Astrocyte (in vitro differentiated cells and primary cell): ENCODE measurements around the gene AIDA. TPM values are rescaled to one million over a fixed set of nuclear protein-coding genes. Genes with fewer than 3 reads are reported as not detected.

Experiments used
- DNase-seq: peaks from one replicate; pipeline ENCODE4 v3.0.0-alpha.2; 2010; ENCODE audit warnings: low read depth
- FAIRE-seq: peaks from 2 replicates; lab custom pipeline; 2011; peaks lifted over from hg19 to GRCh38; lab: Jason Lieb, UNC
- H2AFZ ChIP-seq: 2 replicates; pipeline ENCODE4 v1.6.0; 2012; ENCODE audit warnings: low read depth, low read length, inconsistent platforms
- H3K27ac ChIP-seq: 2 replicates; pipeline ENCODE4 v1.5.1; 2011; ENCODE audit warnings: low read depth, low read length, inconsistent platforms
- H3K27me3 ChIP-seq: 2 replicates; pipeline ENCODE4 v1.6.0; 2011; ENCODE audit warnings: low read length, inconsistent platforms; ENCODE audit not compliant: insufficient read depth
- H3K36me3 ChIP-seq: 2 replicates; pipeline ENCODE4 v1.5.1; 2011; ENCODE audit warnings: low read length, inconsistent platforms; ENCODE audit not compliant: insufficient read depth
- H3K4me1 ChIP-seq: 2 replicates; pipeline ENCODE4 v1.5.1; 2011; ENCODE audit warnings: low read length, inconsistent platforms; ENCODE audit not compliant: insufficient read depth
- H3K4me2 ChIP-seq: 2 replicates; pipeline ENCODE4 v1.6.0; 2012; ENCODE audit warnings: low read length, inconsistent platforms
- H3K4me3 ChIP-seq: 2 replicates; pipeline ENCODE4 v1.5.1; 2011; ENCODE audit warnings: low read depth, mild to moderate bottlenecking, low read length, inconsistent platforms; ENCODE audit not compliant: insufficient read depth
- H3K79me2 ChIP-seq: 2 replicates; pipeline ENCODE4 v1.6.0; 2012; ENCODE audit warnings: mild to moderate bottlenecking, low read length, inconsistent platforms; ENCODE audit not compliant: insufficient read depth
- H3K9ac ChIP-seq: 2 replicates; pipeline ENCODE4 v1.6.0; 2012; ENCODE audit warnings: mild to moderate bottlenecking, low read length, inconsistent platforms
- H3K9me3 ChIP-seq: 2 replicates; pipeline ENCODE4 v1.5.1; 2012; ENCODE audit warnings: low read depth, mild to moderate bottlenecking, low read length, inconsistent platforms; ENCODE audit not compliant: insufficient read depth
- H4K20me1 ChIP-seq: 2 replicates; pipeline ENCODE4 v1.6.0; 2012; ENCODE audit warnings: low read length, inconsistent platforms; ENCODE audit not compliant: insufficient read depth
- H3K27ac Mint-ChIP-seq: one replicate; pipeline ENCODE4 v1.8.0; 2021; ENCODE audit warnings: mild to moderate bottlenecking, mixed read lengths; ENCODE audit not compliant: unreplicated experiment
- H3K27me3 Mint-ChIP-seq: one replicate; pipeline ENCODE4 v1.8.0; 2021; ENCODE audit warnings: low read depth, mixed read lengths; ENCODE audit not compliant: unreplicated experiment
- H3K36me3 Mint-ChIP-seq: one replicate; pipeline ENCODE4 v1.8.0; 2021; ENCODE audit warnings: low read depth, mixed read lengths; ENCODE audit not compliant: unreplicated experiment
- H3K4me1 Mint-ChIP-seq: one replicate; pipeline ENCODE4 v1.8.0; 2021; ENCODE audit warnings: low read depth, mixed read lengths; ENCODE audit not compliant: unreplicated experiment
- H3K4me3 Mint-ChIP-seq: one replicate; pipeline ENCODE4 v1.8.0; 2021; ENCODE audit warnings: mild to moderate bottlenecking, moderate library complexity, mixed read lengths; ENCODE audit not compliant: unreplicated experiment
- H3K9me3 Mint-ChIP-seq: one replicate; pipeline ENCODE4 v1.8.0; 2021; ENCODE audit warnings: mild to moderate bottlenecking, mixed read lengths; ENCODE audit not compliant: unreplicated experiment
- CTCF ChIP-seq: IDR thresholded peaks from 2 replicates; pipeline ENCODE4 v1.5.1; 2011; ENCODE audit warnings: low read depth, mild to moderate bottlenecking, inconsistent platforms, low read length, moderate library complexity; ENCODE audit not compliant: insufficient read depth
- EZH2 ChIP-seq: IDR thresholded peaks from 2 replicates; pipeline ENCODE4 v1.6.1; 2012; ENCODE audit warnings: mild to moderate bottlenecking, low read length, inconsistent platforms; ENCODE audit not compliant: insufficient read depth
- total RNA-seq: library from RNA; stranded (reverse); gene quantifications from 2 replicates; pipeline ENCODE4 v1.2.1, GENCODE V29; 2021

Gene AIDA
- total RNA-seq, 1 donor from 2014 or later = 86.2 TPM

GRCh38 chr1:222634180-222635013, 77.9 kb downstream of the AIDA start:
- Mint-ChIP-seq H3K4me3 (no peak overlapping the region), H3K27ac (no peak overlapping the region), H3K36me3 (peaks cover 12% of the 10 kb centered on the region), H3K9me3 (no peaks in the 10 kb centered on the region), H3K27me3 (no peaks in the 10 kb centered on the region), H3K4me1 (peaks cover 8% of the 10 kb centered on the region)
- no peak overlapping the region for H2AFZ ChIP-seq
- H3K9ac ChIP-seq = no peak overlapping the region
- H4K20me1 ChIP-seq = no peaks in the 10 kb centered on the region
- no peak overlapping the region for H3K4me2 ChIP-seq
- DNase-seq = peak; percentile 64
- H3K4me1 ChIP-seq = peaks cover 8% of the 10 kb centered on the region
- H3K27ac ChIP-seq = no peak overlapping the region
- peak; percentile 98 for TF ChIP-seq CTCF
- no peak for TF ChIP-seq EZH2
- H3K4me3 ChIP-seq = no peak overlapping the region
- peaks cover 29% of the 10 kb centered on the region for H3K36me3 ChIP-seq
- H3K27me3 ChIP-seq = no peaks in the 10 kb centered on the region
- FAIRE-seq = no peak
- no peaks in the 10 kb centered on the region for H3K9me3 ChIP-seq
- H3K79me2 ChIP-seq = no peaks in the 10 kb centered on the region

GRCh38 chr1:222632749-222633148, 79.5 kb downstream of the AIDA start:
- Histone ChIP-seq H3K27ac (no peak overlapping the region), H3K36me3 (peaks cover 37% of the 10 kb centered on the region), H3K9ac (no peak overlapping the region), H3K4me1 (peaks cover 8% of the 10 kb centered on the region), H2AFZ (no peak overlapping the region), H3K4me2 (no peak overlapping the region), H4K20me1 (no peaks in the 10 kb centered on the region), H3K27me3 (no peaks in the 10 kb centered on the region), H3K4me3 (no peak overlapping the region), H3K9me3 (no peaks in the 10 kb centered on the region), H3K79me2 (no peaks in the 10 kb centered on the region)
- Mint-ChIP-seq H3K36me3 (peaks cover 16% of the 10 kb centered on the region), H3K4me3 (no peak overlapping the region), H3K9me3 (no peaks in the 10 kb centered on the region), H3K27me3 (no peaks in the 10 kb centered on the region), H3K4me1 (peaks cover 10% of the 10 kb centered on the region), H3K27ac (no peak overlapping the region)
- TF ChIP-seq EZH2 (no peak), CTCF (no peak)
- no peak for FAIRE-seq
- DNase-seq = no peak

- DNase-seq (peak; percentile 38), FAIRE-seq (no peak)
- H3K36me3 Mint-ChIP-seq = peaks cover 20% of the 10 kb centered on the region
These were observed 80.6 kb downstream of the AIDA start for GRCh38 chr1:222631611-222632208.

More at GRCh38 chr1:222631611-222632208, 80.6 kb downstream of the AIDA start:
- peaks cover 44% of the 10 kb centered on the region for H3K36me3 ChIP-seq
- TF ChIP-seq CTCF = no peak
- TF ChIP-seq EZH2 = no peak
- peaks cover 8% of the 10 kb centered on the region for H3K4me1 ChIP-seq
- no peak overlapping the region for H3K4me2 ChIP-seq
- no peaks in the 10 kb centered on the region for H4K20me1 ChIP-seq
- H3K79me2 ChIP-seq = no peaks in the 10 kb centered on the region
- Mint-ChIP-seq H3K4me3 (no peak overlapping the region), H3K4me1 (peaks cover 14% of the 10 kb centered on the region), H3K9me3 (no peaks in the 10 kb centered on the region), H3K27me3 (no peaks in the 10 kb centered on the region), H3K27ac (no peak overlapping the region)
- H3K27me3 ChIP-seq = no peaks in the 10 kb centered on the region
- no peak overlapping the region for H3K9ac ChIP-seq
- H3K9me3 ChIP-seq = no peaks in the 10 kb centered on the region
- no peak overlapping the region for H3K27ac ChIP-seq
- no peak overlapping the region for H2AFZ ChIP-seq
- H3K4me3 ChIP-seq = no peak overlapping the region
